ENCODE data around the gene EIF4E3. TPM values are rescaled to one million over a fixed set of nuclear protein-coding genes. Genes with fewer than 3 reads are reported as not detected.

EIF4E3 gene
- total RNA-seq, 2 donors from 2014 or later: 19.2 to 26.0 TPM

- no peaks in the 10 kb centered on the region for H3K9me3 ChIP-seq
- no peak overlapping the region for H3K4me3 ChIP-seq
- DNase-seq (ENCODE audit: low spot score): no peak
- no peak overlapping the region for H3K27ac ChIP-seq
- no peaks in the 10 kb centered on the region for H3K4me1 ChIP-seq (replicated peaks)
- H3K27me3 ChIP-seq (replicated peaks; ENCODE audit: insufficient read depth): no peaks in the 10 kb centered on the region
- intact Hi-C loops (cut with DNase I): no loop called here
- no peaks in the 10 kb centered on the region for H3K36me3 ChIP-seq
- no peak for TF ChIP-seq CTCF (IDR thresholded peaks at IDR 0.05)
- no peak for TF ChIP-seq POLR2AphosphoS5 (IDR thresholded peaks at IDR 0.05)
- no peak for TF ChIP-seq POLR2A (IDR thresholded peaks at IDR 0.05)
Measured at GRCh38 chr3:71625676-71626075, 99.5 kb downstream of the EIF4E3 start.

Other genes starting within 250 kb of the EIF4E3 start
- 100 to 1,000 TPM; 133 to 156 TPM for gene FOXP1, start 141.7 kb downstream of the EIF4E3 start, total RNA-seq
- 10 to 100 TPM; 11.2 to 29.1 TPM for gene GPR27, start 28.5 kb upstream of the EIF4E3 start, total RNA-seq
- 1 to 10 TPM in 1 of 2 donors, not detected in 1; 2.3 TPM for gene PROK2, start 59.7 kb upstream of the EIF4E3 start, total RNA-seq